NK-92 treated with Interleukin-12 subunit alpha and Interleukin-12 subunit beta, amount 100 ng/mL, for 24 hours (cell line): ENCODE results near the gene CST5.

ENCODE experiments used
- DNase-seq: peaks from one replicate; lab custom pipeline; 2025; lab: John Stamatoyannopoulos, UW

The CST5 gene

DNA sequence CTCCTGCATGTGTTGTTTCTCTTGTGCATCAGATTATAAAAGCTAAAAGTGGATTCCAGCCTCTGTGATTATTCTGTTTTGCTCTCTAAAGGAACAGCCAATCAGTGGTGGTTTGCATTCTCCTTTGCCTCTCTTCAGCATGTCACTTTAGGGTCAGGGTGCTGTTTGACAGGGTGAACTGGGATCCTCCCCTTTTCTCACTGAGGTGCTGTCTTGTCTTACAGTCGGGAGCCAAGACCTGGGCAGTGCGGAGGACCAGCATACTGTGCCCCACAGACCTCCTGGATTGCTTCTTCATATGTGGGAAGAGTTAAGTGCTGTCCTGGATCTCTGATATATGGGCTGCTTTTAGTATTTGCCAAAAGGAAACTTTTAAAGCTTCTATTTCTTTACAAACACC, 37.9 kb downstream of the CST5 start:
- no peak for DNase-seq

DNA sequence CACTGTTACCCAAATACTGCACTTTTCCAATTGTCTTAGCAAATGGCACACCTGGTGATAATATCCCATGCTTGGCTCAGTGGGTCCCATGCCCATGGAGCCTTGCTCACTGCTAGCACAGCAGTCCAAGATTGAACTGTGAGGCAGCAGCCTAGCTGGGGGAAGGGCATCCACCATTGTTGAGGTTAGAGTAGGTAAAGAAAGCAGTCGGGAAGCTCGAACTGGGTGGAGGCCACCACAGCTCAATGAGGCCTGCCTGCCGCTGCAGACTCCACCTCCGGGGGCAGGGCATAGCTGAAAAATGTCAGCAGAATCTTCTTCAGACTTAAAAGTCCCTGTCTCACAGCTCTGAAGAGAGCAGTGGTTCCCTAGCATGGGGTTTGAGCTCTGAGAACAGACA, 43.8 kb downstream of the CST5 start:
- no peak for DNase-seq

DNA sequence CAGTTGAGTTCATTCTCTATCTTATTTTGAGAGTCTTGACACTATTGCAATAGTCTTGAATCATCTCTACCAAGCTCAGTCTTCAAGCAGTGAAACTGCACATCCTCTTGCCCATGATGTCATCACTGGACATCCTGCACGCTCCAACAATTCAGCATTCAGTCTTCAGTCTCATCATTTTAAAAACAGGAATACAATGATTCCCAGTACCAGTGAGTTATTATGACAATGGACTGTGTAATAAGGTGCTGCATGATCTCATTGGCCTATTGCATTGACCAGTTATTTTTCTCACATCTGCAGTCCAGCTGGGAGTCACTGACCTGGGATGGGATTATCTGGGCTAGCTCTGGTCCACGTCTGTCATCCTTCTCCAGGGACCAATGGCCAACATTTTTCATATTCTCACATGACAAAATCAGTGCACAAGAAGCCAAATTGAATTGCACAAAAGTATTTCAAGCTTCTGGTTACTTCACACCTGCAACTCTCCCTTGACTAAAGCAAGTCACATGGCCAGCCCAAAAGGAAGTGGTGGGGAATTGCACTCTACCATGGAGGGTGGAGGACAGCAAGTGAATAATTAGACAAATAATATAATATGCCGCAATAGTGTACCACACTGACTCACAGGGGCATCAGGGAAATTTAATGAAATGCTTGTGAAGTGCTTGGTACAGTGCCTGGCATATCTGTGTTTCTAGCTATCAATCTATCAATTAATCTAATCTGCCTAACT, 46.6 kb downstream of the CST5 start:
- peak; percentile 50 for DNase-seq

DNA sequence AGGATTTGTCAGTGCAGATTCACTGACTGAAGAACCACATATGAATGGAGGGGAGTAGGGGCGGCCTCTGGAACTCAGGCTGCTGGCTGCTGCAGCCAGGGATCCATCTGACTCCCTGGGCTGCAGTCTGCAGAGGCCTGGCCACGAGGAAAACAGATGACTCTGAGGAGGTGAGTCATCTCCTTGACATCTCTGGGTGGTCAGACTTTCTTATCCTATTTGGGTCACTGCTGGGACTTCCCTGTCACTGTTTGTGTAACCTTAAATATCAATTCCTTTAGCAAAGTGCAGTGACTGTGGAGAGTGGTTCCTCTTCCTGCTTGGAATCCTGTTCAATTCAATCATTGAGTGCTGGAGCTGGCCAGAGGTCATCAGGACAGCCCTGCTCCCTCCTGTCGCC, 47.6 kb downstream of the CST5 start:
- peak; percentile 11 for DNase-seq

DNA sequence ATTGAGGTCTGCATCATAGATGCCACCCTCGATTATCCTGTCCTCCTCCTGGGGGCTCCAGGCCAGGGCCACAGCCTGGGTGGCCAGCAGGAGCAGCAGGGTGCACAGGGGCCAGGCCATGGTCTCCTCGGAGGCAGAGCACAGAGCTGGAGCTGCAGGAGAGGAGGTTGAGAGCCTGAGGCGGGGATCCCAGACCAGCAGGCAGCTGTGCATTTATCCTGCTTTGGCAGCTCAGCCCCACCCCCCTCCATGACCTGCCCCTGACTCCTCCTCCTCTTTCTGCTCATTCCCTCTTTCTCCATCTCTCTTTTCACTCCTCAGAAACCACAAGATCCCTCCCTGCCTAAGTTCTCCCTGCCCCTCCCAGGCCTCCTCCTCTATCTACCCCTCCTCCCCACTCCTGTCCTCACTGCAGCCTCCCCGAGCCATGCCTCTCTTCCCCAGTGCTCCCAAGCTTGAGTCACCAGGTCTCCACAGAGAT, 53.0 kb downstream of the CST5 start, which contains the start of gene CST2:
CST2 (minus strand) TSS at position 189 of the 481 bp plus-strand sequence; CDS start at position 120, 69 bp downstream.
- no peak for DNase-seq
